Nephron (organoid): ENCODE measurements around the gene DPF3.

ENCODE experiments used
- H3K27ac Mint-ChIP-seq, 3 experiments: 2 replicates each; pipeline ENCODE4 v1.8.0; 2020; ENCODE audit warnings: mixed read lengths in 3 of 3, mild to moderate bottlenecking in 2 of 3, moderate library complexity in 1 of 3
- H3K27me3 Mint-ChIP-seq: 2 replicates; pipeline ENCODE4 v1.8.0; 2021; ENCODE audit warnings: low read depth, mild to moderate bottlenecking, moderate library complexity, mixed read lengths
- H3K36me3 Mint-ChIP-seq: 2 replicates; pipeline ENCODE4 v1.8.0; 2020; ENCODE audit warnings: low read depth, mixed read lengths
- H3K4me1 Mint-ChIP-seq: 2 replicates; pipeline ENCODE4 v1.8.0; 2020; ENCODE audit warnings: mixed read lengths
- H3K4me3 Mint-ChIP-seq, 3 experiments: 2 replicates each; pipeline ENCODE4 v1.8.0; 2020; ENCODE audit warnings: mild to moderate bottlenecking in 3 of 3, mixed read lengths in 3 of 3, moderate library complexity in 2 of 3
- H3K9me3 Mint-ChIP-seq: 2 replicates; pipeline ENCODE4 v1.8.0; 2020; ENCODE audit warnings: mixed read lengths
- CTCF ChIP-seq, 3 experiments: fragments of 200-600 bp; sonication (generic); IDR thresholded peaks; one replicate each; pipeline ENCODE4 v1.5.0; 2021; ENCODE audit warnings: antibody characterized with exemption in 3 of 3; ENCODE audit not compliant: unreplicated experiment in 3 of 3

Gene DPF3

DNA sequence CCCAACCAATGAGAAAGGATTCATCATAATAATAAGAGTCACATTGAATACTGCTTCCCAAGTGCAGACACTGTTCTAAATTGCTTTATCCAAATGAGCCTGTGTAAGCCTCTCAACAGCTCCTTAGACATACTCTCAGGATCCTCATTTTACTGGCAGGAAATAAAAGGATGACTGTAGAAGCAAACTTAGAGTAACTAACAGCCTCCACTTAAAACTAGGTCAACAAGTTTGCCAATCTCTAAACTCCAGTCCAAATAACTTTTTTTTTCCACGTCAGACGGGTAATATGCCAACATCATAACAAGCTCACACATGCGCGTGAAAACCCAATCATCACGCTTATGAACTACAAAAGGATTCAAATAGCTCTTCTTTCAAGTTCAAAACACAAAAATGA, 15.3 kb upstream of the DPF3 start:
- TF ChIP-seq CTCF (IDR thresholded peaks at IDR 0.05; ENCODE audit: unreplicated experiment in 3 of 3): no peak
- no peaks in the 10 kb centered on the region for H3K36me3 Mint-ChIP-seq
- peaks cover 27% of the 10 kb centered on the region for H3K4me1 Mint-ChIP-seq
- H3K4me3 Mint-ChIP-seq: no peak overlapping the region
- H3K9me3 Mint-ChIP-seq: no peaks in the 10 kb centered on the region
- H3K27ac Mint-ChIP-seq: peak overlapping the region in 2 of 3 experiments; percentile 22 to 46
- H3K27me3 Mint-ChIP-seq: no peaks in the 10 kb centered on the region

DNA sequence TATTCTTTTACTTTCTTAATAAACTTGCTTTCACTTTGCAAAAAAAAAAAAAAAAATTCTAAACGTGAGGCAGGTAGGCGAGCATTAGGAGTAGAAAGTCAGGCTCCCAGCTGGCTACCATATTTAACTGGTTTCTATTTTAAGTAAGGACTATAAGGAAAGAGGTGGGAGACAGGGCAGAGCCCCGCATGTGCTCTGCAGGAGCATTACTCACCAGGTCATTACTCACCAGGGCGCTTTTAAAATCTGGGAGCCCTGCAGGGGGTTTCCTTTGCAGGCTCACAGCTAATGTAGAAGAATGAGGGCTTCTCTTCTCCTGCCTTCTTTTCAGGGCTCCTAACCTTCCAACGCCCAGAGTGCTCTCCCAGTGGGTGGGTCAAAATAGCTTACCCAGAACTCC, 14.0 kb upstream of the DPF3 start:
- Mint-ChIP-seq H3K27ac (peak overlapping the region in 2 of 3 experiments; percentile 22 to 37), H3K9me3 (peaks cover 4% of the 10 kb centered on the region), H3K27me3 (no peaks in the 10 kb centered on the region), H3K4me3 (no peak overlapping the region), H3K36me3 (no peaks in the 10 kb centered on the region), H3K4me1 (peaks cover 27% of the 10 kb centered on the region)
- no peak for TF ChIP-seq CTCF (IDR thresholded peaks at IDR 0.05; ENCODE audit: unreplicated experiment in 3 of 3)

DNA sequence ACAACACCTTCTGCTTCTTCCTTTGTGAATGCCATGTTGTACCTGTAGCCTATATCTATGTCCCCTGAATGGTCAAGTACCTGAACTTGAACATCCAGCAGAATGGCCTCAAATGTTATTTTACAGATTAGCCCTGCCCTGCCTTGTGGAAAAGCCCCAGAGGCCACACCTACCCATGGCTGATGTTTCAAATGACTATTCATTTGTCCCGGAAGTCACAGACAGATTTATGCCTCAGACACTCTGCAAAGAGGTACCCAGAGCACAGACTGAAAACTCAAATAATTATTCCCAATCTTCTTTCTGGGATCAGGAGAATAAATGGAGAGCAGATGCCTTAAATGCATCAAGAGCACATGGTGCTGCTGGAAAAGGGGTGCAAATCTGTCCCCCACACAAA, 13.0 kb upstream of the DPF3 start:
- no peaks in the 10 kb centered on the region for H3K36me3 Mint-ChIP-seq
- peaks cover 27% of the 10 kb centered on the region for H3K4me1 Mint-ChIP-seq
- H3K27ac Mint-ChIP-seq: no peak overlapping the region
- peaks cover 4% of the 10 kb centered on the region for H3K9me3 Mint-ChIP-seq
- H3K27me3 Mint-ChIP-seq: no peaks in the 10 kb centered on the region
- no peak overlapping the region for H3K4me3 Mint-ChIP-seq
- no peak for TF ChIP-seq CTCF (IDR thresholded peaks at IDR 0.05; ENCODE audit: unreplicated experiment in 3 of 3)

DNA sequence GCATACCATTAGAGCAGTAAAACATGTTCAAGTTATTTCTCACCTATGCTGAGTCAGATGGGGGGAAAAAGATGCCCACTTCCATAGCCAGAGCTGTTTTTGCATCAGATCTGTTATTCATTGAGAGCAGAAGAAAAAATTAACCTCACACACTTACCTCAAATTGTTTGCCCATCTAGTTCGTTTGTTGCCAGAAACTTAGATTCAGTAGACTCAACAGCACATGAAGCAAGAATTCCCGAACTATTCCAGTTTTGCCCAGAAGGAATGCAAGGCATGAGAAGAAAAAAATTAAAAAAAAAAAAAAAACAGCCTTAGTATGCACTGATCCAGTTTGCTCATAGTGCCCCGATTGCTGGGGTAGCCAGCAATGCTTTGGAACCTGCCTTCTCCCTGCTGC, 12.4 kb upstream of the DPF3 start:
- Mint-ChIP-seq H3K27ac (no peak overlapping the region), H3K4me3 (no peak overlapping the region), H3K27me3 (no peaks in the 10 kb centered on the region), H3K36me3 (no peaks in the 10 kb centered on the region), H3K4me1 (peaks cover 25% of the 10 kb centered on the region), H3K9me3 (peaks cover 4% of the 10 kb centered on the region)
- no peak for TF ChIP-seq CTCF (IDR thresholded peaks at IDR 0.05; ENCODE audit: unreplicated experiment in 3 of 3)

- Mint-ChIP-seq H3K9me3 (peaks cover 4% of the 10 kb centered on the region), H3K27ac (peak overlapping the region in 1 of 3 experiments; percentile 43), H3K27me3 (no peaks in the 10 kb centered on the region), H3K36me3 (no peaks in the 10 kb centered on the region), H3K4me1 (peaks cover 21% of the 10 kb centered on the region), H3K4me3 (no peak overlapping the region)
- peak; percentile 86 to 90 (median 89) for TF ChIP-seq CTCF (IDR thresholded peaks at IDR 0.05; ENCODE audit: unreplicated experiment in 3 of 3)
These were observed 11.1 kb upstream of the DPF3 start for GRCh38 chr14:72904840-72905561.

DNA sequence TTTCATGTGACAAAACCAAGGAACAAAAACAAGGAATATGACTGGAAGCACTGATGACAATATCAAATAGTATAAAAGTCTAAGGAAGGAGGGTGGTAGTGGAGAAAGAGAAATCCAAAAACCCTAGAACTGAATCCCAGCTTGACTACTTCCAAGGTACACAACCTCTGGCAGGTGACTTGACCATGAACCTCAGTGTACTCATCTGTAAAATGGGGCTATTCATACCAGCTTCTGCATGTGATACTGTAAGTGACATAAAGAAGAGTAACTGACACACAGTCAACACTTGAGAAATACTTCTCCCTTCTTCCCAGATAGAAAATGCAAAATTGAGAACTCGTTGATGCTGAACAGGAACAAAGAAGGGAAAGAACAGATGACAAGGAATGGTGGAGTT, 10.3 kb upstream of the DPF3 start:
- H3K27me3 Mint-ChIP-seq: peaks cover 7% of the 10 kb centered on the region
- no peak overlapping the region for H3K27ac Mint-ChIP-seq
- H3K4me3 Mint-ChIP-seq: no peak overlapping the region
- peaks cover 4% of the 10 kb centered on the region for H3K9me3 Mint-ChIP-seq
- no peak for TF ChIP-seq CTCF (IDR thresholded peaks at IDR 0.05; ENCODE audit: unreplicated experiment in 3 of 3)
- no peaks in the 10 kb centered on the region for H3K36me3 Mint-ChIP-seq
- peaks cover 18% of the 10 kb centered on the region for H3K4me1 Mint-ChIP-seq
